A549 (cell line): Measurements from ENCODE around the gene PLXNA1.

ENCODE experiments used
- BCL3 ChIP-seq: fragments of >200 bp; sonication (Bioruptor Twin); formaldehyde crosslinking; IDR thresholded peaks from 3 replicates; pipeline ENCODE4 v1.6.1; 2016
- CEBPB ChIP-seq, 2 experiments: fragments of >200 bp in 1 of 2; sonication (Bioruptor Twin) in 1 of 2; formaldehyde crosslinking in 1 of 2; IDR thresholded peaks; 2 replicates each; pipeline ENCODE4 v1.6.1; 2012 to 2016
- CHD4 ChIP-seq: fragments of 200-600 bp; sonication (generic); IDR thresholded peaks from 2 replicates; pipeline ENCODE4 v1.6.1; 2016; ENCODE audit warnings: antibody characterized with exemption, mild to moderate bottlenecking, borderline replicate concordance
- CTCF ChIP-seq: fragments of >200 bp; sonication (Bioruptor Twin); formaldehyde crosslinking; IDR thresholded peaks from 3 replicates; pipeline ENCODE4 v1.5.1; 2016
- E2F6 ChIP-seq: IDR thresholded peaks from 2 replicates; pipeline ENCODE4 v1.6.1; 2012; ENCODE audit warnings: low read depth, borderline replicate concordance
- ELK1 ChIP-seq: fragments of 150-350 bp; IDR thresholded peaks from 2 replicates; pipeline ENCODE4 v1.6.1; 2014; ENCODE audit warnings: low read depth, mild to moderate bottlenecking, low read length
- EP300 ChIP-seq, 2 experiments: fragments of >200 bp; sonication (Bioruptor Twin); formaldehyde crosslinking; IDR thresholded peaks; 2 replicates in 1 of 2; 3 replicates in 1 of 2; pipeline ENCODE4 v1.6.1; 2016 to 2017
- KDM5A ChIP-seq: fragments of 200-600 bp; sonication (generic); IDR thresholded peaks from 2 replicates; pipeline ENCODE4 v1.6.1; 2016; ENCODE audit warnings: antibody characterized with exemption, mild to moderate bottlenecking
- PBX3 ChIP-seq: IDR thresholded peaks from 2 replicates; pipeline ENCODE4 v1.6.1; 2012
- POLR2A ChIP-seq: IDR thresholded peaks from 2 replicates; pipeline ENCODE4 v1.6.1; 2012; ENCODE audit warnings: mild to moderate bottlenecking, low read length
- REST ChIP-seq: fragments of 200-600 bp; sonication (generic); IDR thresholded peaks from 2 replicates; pipeline ENCODE4 v1.6.1; 2016; ENCODE audit warnings: antibody characterized with exemption, mild to moderate bottlenecking, moderate library complexity
- RFX5 ChIP-seq: fragments of 450-650 bp; IDR thresholded peaks from 2 replicates; pipeline ENCODE4 v1.7.1; 2014; ENCODE audit warnings: antibody characterized with exemption, mild to moderate bottlenecking, moderate library complexity
- USF2 ChIP-seq: fragments of 450-650 bp; IDR thresholded peaks from 2 replicates; pipeline ENCODE4 v1.6.1; 2014; ENCODE audit warnings: antibody characterized with exemption

GRCh38 chr3:127016461-127016860 is 33.5 kb downstream of the PLXNA1 start:
- TF ChIP-seq USF2 (no peak), POLR2A (no peak), REST (no peak), CTCF (no peak), EP300 (IDR thresholded peaks at IDR 0.05) (no peak), RFX5 (no peak), ELK1 (no peak), KDM5A (no peak), CHD4 (no peak), PBX3 (no peak), E2F6 (no peak), CEBPB (IDR thresholded peaks at IDR 0.05) (no peak), BCL3 (no peak)
